OCI-LY1 (cell line): ENCODE data around the gene SLC25A21.

Experiments
- H2AFZ ChIP-seq: fragments of 200-600 bp; sonication (generic), shearing (Covaris generic); 2 replicates; pipeline ENCODE4 v1.6.0; 2014; ENCODE audit warnings: antibody characterized with exemption, mild to moderate bottlenecking, low read length
- H3F3A ChIP-seq: fragments of 200-600 bp; sonication (generic), shearing (Covaris generic); 2 replicates; pipeline ENCODE4 v1.6.0; 2014; ENCODE audit warnings: mild to moderate bottlenecking, antibody characterized with exemption, low read length, moderate library complexity; ENCODE audit not compliant: insufficient read depth
- H3K27ac ChIP-seq: fragments of 200-600 bp; sonication (generic); 2 replicates; pipeline ENCODE4 v1.5.1; 2014; ENCODE audit warnings: low read length, mixed run types, mild to moderate bottlenecking, low read depth; ENCODE audit not compliant: poor library complexity, severe bottlenecking
- H3K27me3 ChIP-seq: fragments of 200-600 bp; sonication (generic); 2 replicates; pipeline ENCODE4 v1.6.0; 2014; ENCODE audit warnings: antibody characterized with exemption, mild to moderate bottlenecking, low read length, moderate library complexity; ENCODE audit not compliant: insufficient read depth
- H3K36me3 ChIP-seq: fragments of 200-600 bp; sonication (generic); 2 replicates; pipeline ENCODE4 v1.6.1; 2014; ENCODE audit warnings: mild to moderate bottlenecking, antibody characterized with exemption, low read length, moderate library complexity, mixed read lengths; ENCODE audit not compliant: insufficient read depth
- H3K4me1 ChIP-seq: fragments of 200-600 bp; sonication (generic); 2 replicates; pipeline ENCODE4 v1.5.1; 2014; ENCODE audit warnings: mild to moderate bottlenecking, low read length, moderate library complexity; ENCODE audit not compliant: insufficient read depth, severe bottlenecking
- H3K4me2 ChIP-seq: fragments of 200-600 bp; sonication (generic), shearing (Covaris generic); 2 replicates; pipeline ENCODE4 v1.6.1; 2014; ENCODE audit warnings: low read length
- H3K4me3 ChIP-seq: fragments of 200-600 bp; sonication (generic); 2 replicates; pipeline ENCODE4 v1.5.1; 2014; ENCODE audit warnings: low read length, low read depth, mild to moderate bottlenecking, mixed read lengths; ENCODE audit not compliant: poor library complexity, severe bottlenecking
- H3K79me2 ChIP-seq: fragments of 200-600 bp; shearing (Covaris generic); 2 replicates; pipeline ENCODE4 v1.6.1; 2016; ENCODE audit warnings: mixed run types, low read length, mixed read lengths; ENCODE audit not compliant: insufficient read depth
- H3K9ac ChIP-seq: fragments of 200-600 bp; sonication (generic), shearing (Covaris generic); 2 replicates; pipeline ENCODE4 v1.6.1; 2014; ENCODE audit warnings: mild to moderate bottlenecking, low read length, mixed read lengths
- H3K9me2 ChIP-seq: fragments of 200-600 bp; sonication (generic), shearing (Covaris generic); 2 replicates; pipeline ENCODE4 v1.6.1; 2014; ENCODE audit warnings: low read depth, mild to moderate bottlenecking, low read length, mixed read lengths
- H3K9me3 ChIP-seq: fragments of 200-600 bp; shearing (Covaris generic); 2 replicates; pipeline ENCODE4 v1.6.1; 2014; ENCODE audit warnings: low read length, mixed read lengths
- H4K20me1 ChIP-seq: fragments of 200-600 bp; sonication (generic), shearing (Covaris generic); 2 replicates; pipeline ENCODE4 v1.6.0; 2016; ENCODE audit warnings: mild to moderate bottlenecking, low read length; ENCODE audit not compliant: insufficient read depth
- EZH2 ChIP-seq: fragments of 200-600 bp; sonication (generic), shearing (Covaris generic); IDR thresholded peaks from 2 replicates; pipeline ENCODE4 v1.8.0; 2017; ENCODE audit warnings: borderline replicate concordance, mixed run types, mild to moderate bottlenecking, antibody characterized with exemption, low read length, moderate library complexity, mixed read lengths
- TF ChIP-seq, protein P1 (sequence below): fragments of 200-600 bp; sonication (generic), shearing (Covaris generic); IDR thresholded peaks from 2 replicates; pipeline ENCODE4 v1.5.1; 2017; ENCODE audit warnings: mild to moderate bottlenecking, antibody characterized with exemption, low read length, moderate library complexity, mixed read lengths

Gene SLC25A21

DNA sequence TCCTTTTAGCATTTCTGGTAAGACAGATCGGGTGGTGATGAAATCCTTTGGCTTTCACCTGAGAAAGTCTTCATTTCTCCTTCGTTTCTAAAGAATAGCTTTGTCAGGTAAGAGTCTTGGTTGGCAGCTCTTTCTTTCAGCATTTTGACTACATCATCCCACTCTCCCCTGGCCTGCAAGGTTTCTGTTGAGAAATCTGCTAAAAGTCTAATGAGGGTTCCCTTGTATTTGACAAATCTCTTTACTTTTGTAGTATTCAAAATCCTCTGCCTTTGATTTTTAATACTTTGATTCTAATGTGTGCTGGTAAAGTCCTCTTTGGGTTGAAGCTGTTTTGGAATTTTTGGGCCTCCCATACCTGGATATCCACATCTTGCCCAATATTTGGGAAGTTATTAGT is 390.5 kb downstream of the SLC25A21 start:
- no peak overlapping the region for H3K4me3 ChIP-seq
- H3K4me1 ChIP-seq: no peaks in the 10 kb centered on the region
- no peaks in the 10 kb centered on the region for H3K9me3 ChIP-seq
- H3K36me3 ChIP-seq: no peaks in the 10 kb centered on the region
- H3K27me3 ChIP-seq: no peaks in the 10 kb centered on the region
- H3K4me2 ChIP-seq: no peak overlapping the region
- H3F3A ChIP-seq: no peaks in the 10 kb centered on the region
- H3K79me2 ChIP-seq: no peaks in the 10 kb centered on the region
- H4K20me1 ChIP-seq: no peaks in the 10 kb centered on the region
- H3K9ac ChIP-seq: no peak overlapping the region
- H3K27ac ChIP-seq: no peak overlapping the region
- H3K9me2 ChIP-seq: no peaks in the 10 kb centered on the region
- no peak overlapping the region for H2AFZ ChIP-seq
- TF ChIP-seq EZH2: no peak
- TF ChIP-seq, protein P1, sequence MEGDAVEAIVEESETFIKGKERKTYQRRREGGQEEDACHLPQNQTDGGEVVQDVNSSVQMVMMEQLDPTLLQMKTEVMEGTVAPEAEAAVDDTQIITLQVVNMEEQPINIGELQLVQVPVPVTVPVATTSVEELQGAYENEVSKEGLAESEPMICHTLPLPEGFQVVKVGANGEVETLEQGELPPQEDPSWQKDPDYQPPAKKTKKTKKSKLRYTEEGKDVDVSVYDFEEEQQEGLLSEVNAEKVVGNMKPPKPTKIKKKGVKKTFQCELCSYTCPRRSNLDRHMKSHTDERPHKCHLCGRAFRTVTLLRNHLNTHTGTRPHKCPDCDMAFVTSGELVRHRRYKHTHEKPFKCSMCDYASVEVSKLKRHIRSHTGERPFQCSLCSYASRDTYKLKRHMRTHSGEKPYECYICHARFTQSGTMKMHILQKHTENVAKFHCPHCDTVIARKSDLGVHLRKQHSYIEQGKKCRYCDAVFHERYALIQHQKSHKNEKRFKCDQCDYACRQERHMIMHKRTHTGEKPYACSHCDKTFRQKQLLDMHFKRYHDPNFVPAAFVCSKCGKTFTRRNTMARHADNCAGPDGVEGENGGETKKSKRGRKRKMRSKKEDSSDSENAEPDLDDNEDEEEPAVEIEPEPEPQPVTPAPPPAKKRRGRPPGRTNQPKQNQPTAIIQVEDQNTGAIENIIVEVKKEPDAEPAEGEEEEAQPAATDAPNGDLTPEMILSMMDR: no peak

DNA sequence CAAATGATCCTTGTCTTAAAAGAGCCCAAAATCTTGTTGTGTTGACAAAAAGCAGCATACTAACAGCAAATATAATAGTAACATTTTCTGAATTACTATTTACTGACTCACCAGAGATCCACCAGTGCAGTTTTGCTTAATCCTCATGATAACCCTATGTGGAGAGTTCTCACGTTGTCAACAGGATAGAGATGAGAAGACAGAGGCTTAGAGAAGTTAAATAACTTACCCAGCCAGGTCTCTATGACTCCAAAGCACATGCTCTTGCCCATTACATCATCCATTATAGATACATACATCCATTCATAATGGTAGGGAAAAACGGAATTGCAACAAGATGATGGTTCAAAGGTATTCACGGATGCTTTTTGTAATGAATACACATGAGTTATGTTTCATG is 398.8 kb downstream of the SLC25A21 start:
- H2AFZ ChIP-seq: no peak overlapping the region

DNA sequence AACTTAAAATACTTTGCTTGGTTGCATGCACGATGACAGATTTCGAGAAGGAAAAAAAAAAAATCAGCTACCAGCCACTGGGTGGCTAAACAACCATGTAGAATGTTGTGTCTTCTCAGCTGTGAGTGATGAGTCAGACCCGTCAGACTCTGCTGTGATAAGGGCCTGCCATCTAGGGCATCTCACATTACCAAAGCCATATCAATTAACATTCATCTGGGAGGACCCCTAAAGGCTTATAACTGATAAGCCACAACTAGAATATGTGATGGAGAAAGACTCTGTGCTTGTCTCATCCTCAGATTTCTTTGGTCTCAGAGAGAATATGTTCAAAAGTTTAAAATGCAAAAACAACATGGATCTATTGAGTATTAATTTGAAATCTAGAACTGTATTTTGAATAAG is 399.3 kb downstream of the SLC25A21 start:
- no peak for TF ChIP-seq EZH2
- TF ChIP-seq, protein P1: no peak
- H2AFZ ChIP-seq: no peak overlapping the region
- H3K27ac ChIP-seq: no peak overlapping the region
- H3K9me2 ChIP-seq: no peaks in the 10 kb centered on the region
- H3K4me2 ChIP-seq: no peak overlapping the region
- no peaks in the 10 kb centered on the region for H3K4me1 ChIP-seq
- no peak overlapping the region for H3K4me3 ChIP-seq
- H3F3A ChIP-seq: no peaks in the 10 kb centered on the region
- no peaks in the 10 kb centered on the region for H4K20me1 ChIP-seq
- no peaks in the 10 kb centered on the region for H3K9me3 ChIP-seq
- H3K27me3 ChIP-seq: no peaks in the 10 kb centered on the region
- H3K79me2 ChIP-seq: no peaks in the 10 kb centered on the region
- H3K9ac ChIP-seq: no peak overlapping the region
- no peaks in the 10 kb centered on the region for H3K36me3 ChIP-seq

More for the DNA sequence above, 398.8 kb downstream of the SLC25A21 start:
- Histone ChIP-seq H3F3A (no peaks in the 10 kb centered on the region), H3K9me3 (no peaks in the 10 kb centered on the region), H3K79me2 (no peaks in the 10 kb centered on the region), H3K27ac (no peak overlapping the region), H3K36me3 (no peaks in the 10 kb centered on the region), H3K4me3 (no peak overlapping the region), H4K20me1 (no peaks in the 10 kb centered on the region), H3K9ac (no peak overlapping the region), H3K4me2 (no peak overlapping the region), H3K9me2 (no peaks in the 10 kb centered on the region), H3K27me3 (no peaks in the 10 kb centered on the region), H3K4me1 (no peaks in the 10 kb centered on the region)
- no peak for TF ChIP-seq EZH2
- TF ChIP-seq, protein P1: no peak
